ENCODE measurements around the gene RNF103. TPM values are rescaled to one million over a fixed set of nuclear protein-coding genes. Genes with fewer than 3 reads are reported as not detected.

The RNF103 gene
- total and polyA plus RNA-seq, 2 of the 13 experiments (the other 11 are each of a cell fraction or from before 2014, with no cell fraction given), result 19.8 to 21.1 TPM

DNA sequence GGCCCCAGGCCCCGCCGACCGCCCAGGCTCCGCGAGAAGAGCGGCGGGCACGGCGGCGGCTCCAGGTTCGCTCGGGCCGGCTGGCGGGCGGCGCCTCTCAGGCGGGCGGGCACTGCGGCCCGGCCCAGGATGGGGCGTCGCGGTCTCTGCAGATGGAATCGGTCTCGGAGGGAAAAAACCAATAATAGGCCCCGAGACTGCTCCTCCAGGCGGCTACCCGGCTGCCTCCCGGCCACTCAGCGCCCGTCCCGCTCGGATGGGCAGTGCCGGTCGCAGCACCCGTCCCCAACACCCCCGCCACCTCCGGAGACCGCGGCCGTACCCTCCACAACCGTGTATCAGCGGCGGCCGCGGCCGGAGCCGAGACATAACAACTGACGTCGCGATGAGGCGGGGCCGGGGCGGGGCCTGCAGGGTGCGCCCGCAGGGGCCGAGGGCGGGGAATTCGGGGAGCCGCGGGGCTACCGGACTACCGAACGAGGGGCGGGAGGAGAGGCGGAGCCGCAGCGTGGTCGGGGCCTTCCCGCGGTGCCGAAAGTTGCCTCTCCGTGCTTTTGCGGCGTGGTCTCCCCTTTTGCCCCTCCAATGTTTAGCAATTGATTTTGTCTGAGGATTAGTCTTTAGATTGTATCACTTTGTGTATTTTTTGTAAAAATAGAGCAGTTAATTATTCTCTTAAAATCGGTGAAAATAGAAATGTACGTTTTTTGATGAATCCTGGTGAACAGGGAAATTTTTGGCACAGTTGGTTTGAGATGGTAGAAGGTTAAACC, at the start of gene RNF103 (continued):
- TF ChIP-seq, protein P1, sequence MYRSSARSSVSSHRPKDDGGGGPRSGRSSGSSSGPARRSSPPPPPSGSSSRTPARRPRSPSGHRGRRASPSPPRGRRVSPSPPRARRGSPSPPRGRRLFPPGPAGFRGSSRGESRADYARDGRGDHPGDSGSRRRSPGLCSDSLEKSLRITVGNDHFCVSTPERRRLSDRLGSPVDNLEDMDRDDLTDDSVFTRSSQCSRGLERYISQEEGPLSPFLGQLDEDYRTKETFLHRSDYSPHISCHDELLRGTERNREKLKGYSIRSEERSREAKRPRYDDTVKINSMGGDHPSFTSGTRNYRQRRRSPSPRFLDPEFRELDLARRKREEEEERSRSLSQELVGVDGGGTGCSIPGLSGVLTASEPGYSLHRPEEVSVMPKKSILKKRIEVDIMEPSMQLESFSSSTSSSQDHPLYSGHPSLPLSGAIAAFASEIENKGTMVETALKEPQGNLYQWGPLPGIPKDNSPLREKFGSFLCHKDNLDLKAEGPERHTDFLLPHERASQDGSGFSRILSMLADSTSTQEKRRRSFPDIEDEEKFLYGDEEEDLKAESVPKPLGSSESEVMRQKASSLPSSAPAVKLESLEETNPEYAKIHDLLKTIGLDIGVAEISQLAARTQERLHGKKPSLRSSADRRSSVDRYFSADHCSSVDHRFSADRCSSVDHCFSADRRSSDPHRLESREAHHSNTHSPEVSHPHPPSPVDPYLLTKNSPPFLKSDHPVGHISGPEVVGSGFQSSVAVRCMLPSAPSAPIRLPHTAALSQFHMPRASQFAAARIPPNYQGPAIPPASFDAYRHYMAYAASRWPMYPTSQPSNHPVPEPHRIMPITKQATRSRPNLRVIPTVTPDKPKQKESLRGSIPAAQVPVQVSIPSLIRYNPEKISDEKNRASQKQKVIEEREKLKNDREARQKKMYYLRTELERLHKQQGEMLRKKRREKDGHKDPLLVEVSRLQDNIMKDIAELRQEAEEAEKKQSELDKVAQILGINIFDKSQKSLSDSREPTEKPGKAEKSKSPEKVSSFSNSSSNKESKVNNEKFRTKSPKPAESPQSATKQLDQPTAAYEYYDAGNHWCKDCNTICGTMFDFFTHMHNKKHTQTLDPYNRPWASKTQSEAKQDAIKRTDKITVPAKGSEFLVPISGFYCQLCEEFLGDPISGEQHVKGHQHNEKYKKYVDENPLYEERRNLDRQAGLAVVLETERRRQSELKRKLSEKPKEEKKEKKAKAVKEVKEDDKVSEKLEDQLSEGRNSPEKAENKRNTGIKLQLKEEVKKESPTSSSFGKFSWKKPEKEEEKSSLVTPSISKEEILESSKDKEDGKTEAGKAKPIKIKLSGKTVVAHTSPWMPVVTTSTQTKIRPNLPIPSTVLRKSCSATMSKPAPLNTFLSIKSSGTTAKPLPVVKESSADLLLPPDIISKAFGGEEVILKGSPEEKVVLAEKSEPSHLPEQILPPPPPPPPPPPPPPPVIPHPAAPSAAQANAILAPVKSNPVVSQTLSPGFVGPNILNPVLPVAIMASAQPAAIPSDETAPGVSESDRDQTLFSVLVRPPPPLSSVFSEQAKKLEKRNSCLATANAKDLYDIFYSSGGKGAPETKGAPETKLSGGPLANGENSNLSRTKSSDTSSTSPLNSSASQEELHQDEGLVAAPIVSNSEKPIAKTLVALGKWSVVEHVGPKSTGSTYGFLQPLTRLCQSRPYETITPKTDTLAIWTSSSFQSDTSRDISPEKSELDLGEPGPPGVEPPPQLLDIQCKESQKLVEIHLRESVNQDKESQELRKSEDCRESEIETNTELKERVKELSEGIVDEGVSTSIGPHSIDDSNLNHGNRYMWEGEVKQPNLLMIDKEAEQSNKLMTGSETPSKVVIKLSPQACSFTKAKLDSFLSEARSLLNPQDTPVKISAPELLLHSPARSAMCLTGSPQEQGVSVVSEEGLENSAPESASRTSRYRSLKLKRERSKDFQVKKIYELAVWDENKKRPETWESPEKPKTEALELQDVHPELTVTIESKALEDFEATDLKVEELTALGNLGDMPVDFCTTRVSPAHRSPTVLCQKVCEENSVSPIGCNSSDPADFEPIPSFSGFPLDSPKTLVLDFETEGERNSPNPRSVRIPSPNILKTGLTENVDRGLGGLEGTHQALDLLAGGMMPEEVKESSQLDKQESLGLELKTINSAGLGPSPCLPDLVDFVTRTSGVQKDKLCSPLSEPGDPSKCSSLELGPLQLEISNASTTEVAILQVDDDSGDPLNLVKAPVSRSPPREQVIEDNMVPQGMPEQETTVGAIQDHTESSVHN (CRISPR knock-in tag; IDR thresholded peaks at IDR 0.05), result no peak; the same call in 1 of the 2 replicates
- TF ChIP-seq ZMAT3 (CRISPR knock-in tag; conservative IDR thresholded peaks at IDR 0.05) (peak; percentile 80), SMC3 (IDR thresholded peaks at IDR 0.05; ENCODE audit: low read length) (no peak), ZFP41 (CRISPR knock-in tag; IDR thresholded peaks at IDR 0.05; ENCODE audit: borderline replicate concordance) (peak; percentile 88; the same call in 1 of the 2 replicates), AGO2 (optimal IDR thresholded peaks at IDR 0.05; ENCODE audit: low read depth, low read length) (peak; percentile 33), PHF20 (CRISPR knock-in tag; IDR thresholded peaks at IDR 0.05) (0 out of 2 replicates have a peak, but pooled peaks have one; percentile 60), MAFG (CRISPR knock-in tag; IDR thresholded peaks at IDR 0.05) (no peak), HDAC6 (IDR thresholded peaks at IDR 0.05; ENCODE audit: low read depth, low read length) (no peak), AGO1 (IDR thresholded peaks at IDR 0.05; ENCODE audit: low read depth, low read length, poor library complexity, severe bottlenecking) (no peak), NFE2L2 (IDR thresholded peaks at IDR 0.05; ENCODE audit: low read length) (no peak), ELF3 (CRISPR knock-in tag; IDR thresholded peaks at IDR 0.05) (peak; percentile 76), TRIM24 (CRISPR knock-in tag; IDR thresholded peaks at IDR 0.05) (no peak), NFE2 (CRISPR knock-in tag; IDR thresholded peaks at IDR 0.05) (no peak)
- TF ChIP-seq, protein P2, sequence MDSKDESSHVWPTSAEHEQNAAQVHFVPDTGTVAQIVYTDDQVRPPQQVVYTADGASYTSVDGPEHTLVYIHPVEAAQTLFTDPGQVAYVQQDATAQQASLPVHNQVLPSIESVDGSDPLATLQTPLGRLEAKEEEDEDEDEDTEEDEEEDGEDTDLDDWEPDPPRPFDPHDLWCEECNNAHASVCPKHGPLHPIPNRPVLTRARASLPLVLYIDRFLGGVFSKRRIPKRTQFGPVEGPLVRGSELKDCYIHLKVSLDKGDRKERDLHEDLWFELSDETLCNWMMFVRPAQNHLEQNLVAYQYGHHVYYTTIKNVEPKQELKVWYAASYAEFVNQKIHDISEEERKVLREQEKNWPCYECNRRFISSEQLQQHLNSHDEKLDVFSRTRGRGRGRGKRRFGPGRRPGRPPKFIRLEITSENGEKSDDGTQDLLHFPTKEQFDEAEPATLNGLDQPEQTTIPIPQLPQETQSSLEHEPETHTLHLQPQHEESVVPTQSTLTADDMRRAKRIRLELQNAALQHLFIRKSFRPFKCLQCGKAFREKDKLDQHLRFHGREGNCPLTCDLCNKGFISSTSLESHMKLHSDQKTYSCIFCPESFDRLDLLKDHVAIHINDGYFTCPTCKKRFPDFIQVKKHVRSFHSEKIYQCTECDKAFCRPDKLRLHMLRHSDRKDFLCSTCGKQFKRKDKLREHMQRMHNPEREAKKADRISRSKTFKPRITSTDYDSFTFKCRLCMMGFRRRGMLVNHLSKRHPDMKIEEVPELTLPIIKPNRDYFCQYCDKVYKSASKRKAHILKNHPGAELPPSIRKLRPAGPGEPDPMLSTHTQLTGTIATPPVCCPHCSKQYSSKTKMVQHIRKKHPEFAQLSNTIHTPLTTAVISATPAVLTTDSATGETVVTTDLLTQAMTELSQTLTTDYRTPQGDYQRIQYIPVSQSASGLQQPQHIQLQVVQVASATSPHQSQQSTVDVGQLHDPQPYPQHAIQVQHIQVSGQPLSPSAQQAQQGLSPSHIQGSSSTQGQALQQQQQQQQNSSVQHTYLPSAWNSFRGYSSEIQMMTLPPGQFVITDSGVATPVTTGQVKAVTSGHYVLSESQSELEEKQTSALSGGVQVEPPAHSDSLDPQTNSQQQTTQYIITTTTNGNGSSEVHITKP (CRISPR knock-in tag; IDR thresholded peaks at IDR 0.05; ENCODE audit: low read depth), result peak; percentile 92
- TF ChIP-seq, protein P3, sequence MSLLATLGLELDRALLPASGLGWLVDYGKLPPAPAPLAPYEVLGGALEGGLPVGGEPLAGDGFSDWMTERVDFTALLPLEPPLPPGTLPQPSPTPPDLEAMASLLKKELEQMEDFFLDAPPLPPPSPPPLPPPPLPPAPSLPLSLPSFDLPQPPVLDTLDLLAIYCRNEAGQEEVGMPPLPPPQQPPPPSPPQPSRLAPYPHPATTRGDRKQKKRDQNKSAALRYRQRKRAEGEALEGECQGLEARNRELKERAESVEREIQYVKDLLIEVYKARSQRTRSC (CRISPR knock-in tag; IDR thresholded peaks at IDR 0.05; ENCODE audit: low read depth), result peak; percentile 94
- TF ChIP-seq, protein P4, sequence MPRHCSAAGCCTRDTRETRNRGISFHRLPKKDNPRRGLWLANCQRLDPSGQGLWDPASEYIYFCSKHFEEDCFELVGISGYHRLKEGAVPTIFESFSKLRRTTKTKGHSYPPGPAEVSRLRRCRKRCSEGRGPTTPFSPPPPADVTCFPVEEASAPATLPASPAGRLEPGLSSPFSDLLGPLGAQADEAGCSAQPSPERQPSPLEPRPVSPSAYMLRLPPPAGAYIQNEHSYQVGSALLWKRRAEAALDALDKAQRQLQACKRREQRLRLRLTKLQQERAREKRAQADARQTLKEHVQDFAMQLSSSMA (CRISPR knock-in tag; IDR thresholded peaks at IDR 0.05), result peak; percentile 52; the same call in 1 of the 2 replicates

Data from HepG2 (cell line).